ENCODE data around the gene NLGN1. TPM values are rescaled to one million over a fixed set of nuclear protein-coding genes. Genes with fewer than 3 reads are reported as not detected.

The NLGN1 gene
- total RNA-seq, 4 donors from 2014 or later = 12.9 to 20.9 (median 18.0) TPM

DNA sequence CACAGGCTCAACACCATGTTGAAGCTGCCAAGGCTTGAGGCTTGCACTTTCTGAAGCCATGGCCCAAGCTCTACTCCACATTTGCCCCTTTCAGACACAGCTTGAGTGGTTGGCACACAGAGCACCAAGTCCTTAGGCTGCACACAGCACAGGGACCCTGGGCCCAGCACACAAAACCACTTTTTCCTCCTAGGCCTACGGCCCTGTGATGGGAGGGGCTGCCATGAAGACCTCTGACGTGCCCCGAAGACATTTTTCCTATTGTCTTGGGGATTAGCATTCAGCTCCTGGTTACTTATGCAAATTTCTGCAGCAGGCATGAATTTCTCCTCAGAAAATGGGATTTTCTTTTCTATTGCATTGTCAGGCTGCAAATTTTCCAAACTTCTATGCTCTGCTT is 445.5 kb downstream of the NLGN1 start:
- Histone ChIP-seq H3K27me3 (no peaks in the 10 kb centered on the region), H3K4me3 (no peak overlapping the region), H3K4me1 (no peaks in the 10 kb centered on the region), H3K9me3 (no peaks in the 10 kb centered on the region), H3K36me3 (no peaks in the 10 kb centered on the region), H3K27ac (replicated peaks in 1 of 4) (no peak overlapping the region)
- WGBS = 78% methylated on average over 3 of the region's 3 CpGs
- DNase-seq (ENCODE audit: extremely low spot score) = no peak
- intact Hi-C loops (cut with DNase I) = no loop called here
- no peak for TF ChIP-seq EP300 (IDR thresholded peaks at IDR 0.05)
- TF ChIP-seq POLR2A (IDR thresholded peaks at IDR 0.05; ENCODE audit: low read depth) = no peak
- TF ChIP-seq, protein P1, sequence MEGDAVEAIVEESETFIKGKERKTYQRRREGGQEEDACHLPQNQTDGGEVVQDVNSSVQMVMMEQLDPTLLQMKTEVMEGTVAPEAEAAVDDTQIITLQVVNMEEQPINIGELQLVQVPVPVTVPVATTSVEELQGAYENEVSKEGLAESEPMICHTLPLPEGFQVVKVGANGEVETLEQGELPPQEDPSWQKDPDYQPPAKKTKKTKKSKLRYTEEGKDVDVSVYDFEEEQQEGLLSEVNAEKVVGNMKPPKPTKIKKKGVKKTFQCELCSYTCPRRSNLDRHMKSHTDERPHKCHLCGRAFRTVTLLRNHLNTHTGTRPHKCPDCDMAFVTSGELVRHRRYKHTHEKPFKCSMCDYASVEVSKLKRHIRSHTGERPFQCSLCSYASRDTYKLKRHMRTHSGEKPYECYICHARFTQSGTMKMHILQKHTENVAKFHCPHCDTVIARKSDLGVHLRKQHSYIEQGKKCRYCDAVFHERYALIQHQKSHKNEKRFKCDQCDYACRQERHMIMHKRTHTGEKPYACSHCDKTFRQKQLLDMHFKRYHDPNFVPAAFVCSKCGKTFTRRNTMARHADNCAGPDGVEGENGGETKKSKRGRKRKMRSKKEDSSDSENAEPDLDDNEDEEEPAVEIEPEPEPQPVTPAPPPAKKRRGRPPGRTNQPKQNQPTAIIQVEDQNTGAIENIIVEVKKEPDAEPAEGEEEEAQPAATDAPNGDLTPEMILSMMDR (IDR thresholded peaks at IDR 0.05) = no peak
- TF ChIP-seq POLR2AphosphoS5 (IDR thresholded peaks at IDR 0.05) = no peak

DNA sequence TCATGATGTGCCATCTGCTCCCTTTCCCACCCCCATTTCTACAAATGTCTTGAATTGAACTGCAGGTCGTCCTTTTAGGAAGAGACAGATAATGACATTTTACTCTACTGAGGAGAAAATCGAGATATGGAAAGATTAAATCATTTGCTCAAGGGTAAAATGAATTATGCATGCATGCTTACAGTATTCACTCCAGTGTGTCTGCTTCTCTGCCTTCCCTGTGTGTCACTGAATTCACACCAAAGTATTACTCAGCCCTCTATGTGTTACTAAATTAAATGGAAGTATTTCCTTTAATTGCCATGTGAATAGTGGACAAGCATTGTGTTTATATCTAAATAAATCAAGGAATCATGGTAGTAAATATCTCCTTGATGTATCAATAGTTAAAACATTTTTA is 449.0 kb downstream of the NLGN1 start:
- Histone ChIP-seq H3K27ac (replicated peaks in 1 of 4) (no peak overlapping the region), H3K27me3 (no peaks in the 10 kb centered on the region), H3K4me1 (no peaks in the 10 kb centered on the region), H3K4me3 (no peak overlapping the region), H3K9me3 (no peaks in the 10 kb centered on the region), H3K36me3 (no peaks in the 10 kb centered on the region)
- 82% methylated on average over 2 of the region's 2 CpGs for WGBS
- intact Hi-C loops (cut with DNase I) = no loop called here
- TF ChIP-seq POLR2A (IDR thresholded peaks at IDR 0.05; ENCODE audit: low read depth) (no peak), POLR2AphosphoS5 (IDR thresholded peaks at IDR 0.05) (no peak), EP300 (IDR thresholded peaks at IDR 0.05) (no peak)
- TF ChIP-seq, protein P1 (IDR thresholded peaks at IDR 0.05) = no peak
- no peak for DNase-seq (ENCODE audit: extremely low spot score)

GRCh38 chr3:173849489-173849888 is 451.9 kb downstream of the NLGN1 start:
- WGBS = 58% methylated on average over 4 of the region's 4 CpGs
- Histone ChIP-seq H3K27ac (replicated peaks in 1 of 4) (no peak overlapping the region), H3K4me1 (no peaks in the 10 kb centered on the region), H3K36me3 (no peaks in the 10 kb centered on the region), H3K4me3 (no peak overlapping the region), H3K27me3 (no peaks in the 10 kb centered on the region), H3K9me3 (no peaks in the 10 kb centered on the region)
- DNase-seq (ENCODE audit: extremely low spot score) = no peak
- no peak for TF ChIP-seq POLR2AphosphoS5 (IDR thresholded peaks at IDR 0.05)
- intact Hi-C loops (cut with DNase I) = no loop called here

- intact Hi-C loops (cut with DNase I) = no loop called here
- H3K36me3 ChIP-seq = no peaks in the 10 kb centered on the region
- no peak for DNase-seq (ENCODE audit: extremely low spot score)
- H3K4me3 ChIP-seq = no peak overlapping the region
- H3K27me3 ChIP-seq = no peaks in the 10 kb centered on the region
- TF ChIP-seq EP300 (IDR thresholded peaks at IDR 0.05) (no peak), POLR2AphosphoS5 (IDR thresholded peaks at IDR 0.05) (no peak), POLR2A (IDR thresholded peaks at IDR 0.05; ENCODE audit: low read depth) (no peak)
- TF ChIP-seq, protein P1 (IDR thresholded peaks at IDR 0.05) = no peak
- H3K9me3 ChIP-seq = no peaks in the 10 kb centered on the region
- H3K27ac ChIP-seq (replicated peaks in 1 of 4) = no peak overlapping the region
- 88% methylated on average over 1 of the region's 1 CpG for WGBS
- H3K4me1 ChIP-seq = no peaks in the 10 kb centered on the region
These were observed 459.6 kb downstream of the NLGN1 start for GRCh38 chr3:173857154-173857553.

- no peak for DNase-seq (ENCODE audit: extremely low spot score)
- 93% methylated on average over 1 of the region's 1 CpG for WGBS
- Histone ChIP-seq H3K27me3 (no peaks in the 10 kb centered on the region), H3K27ac (replicated peaks in 1 of 4) (no peak overlapping the region), H3K4me1 (no peaks in the 10 kb centered on the region), H3K36me3 (no peaks in the 10 kb centered on the region), H3K4me3 (no peak overlapping the region), H3K9me3 (no peaks in the 10 kb centered on the region)
- intact Hi-C loops (cut with DNase I) = no loop called here
- TF ChIP-seq POLR2A (IDR thresholded peaks at IDR 0.05; ENCODE audit: low read depth) = no peak
- TF ChIP-seq POLR2AphosphoS5 (IDR thresholded peaks at IDR 0.05) = no peak
- TF ChIP-seq, protein P1 (IDR thresholded peaks at IDR 0.05) = no peak
- TF ChIP-seq EP300 (IDR thresholded peaks at IDR 0.05) = no peak
These were observed 465.2 kb downstream of the NLGN1 start for GRCh38 chr3:173862701-173863100.
